Transverse colon (tissue), 3 donors: ENCODE data around the gene CTNNBIP1.

Source experiments
- CTCF ChIP-seq, 5 experiments: fragments of 200-600 bp in 3 of 5; fragments of 450-650 bp in 2 of 5; sonication (generic) in 3 of 5; IDR thresholded peaks; 1 replicate in 2 of 5; 2 replicates in 3 of 5; pipeline ENCODE4 v1.5.1; 2016 to 2017; ENCODE audit warnings: antibody characterized with exemption in 5 of 5, inconsistent platforms in 3 of 5, mild to moderate bottlenecking in 2 of 5, moderate library complexity in 1 of 5
- EP300 ChIP-seq: sonication (generic); formaldehyde crosslinking; IDR thresholded peaks from one replicate; pipeline ENCODE4 v1.6.1; 2017; ENCODE audit warnings: antibody characterized with exemption, low read depth

- TF ChIP-seq CTCF (IDR thresholded peaks at IDR 0.05) (no peak), EP300 (no peak)
Measured at GRCh38 chr1:9801909-9802308, 108.2 kb downstream of the CTNNBIP1 start.
